ENCODE data around the gene TSHZ2.

DNA sequence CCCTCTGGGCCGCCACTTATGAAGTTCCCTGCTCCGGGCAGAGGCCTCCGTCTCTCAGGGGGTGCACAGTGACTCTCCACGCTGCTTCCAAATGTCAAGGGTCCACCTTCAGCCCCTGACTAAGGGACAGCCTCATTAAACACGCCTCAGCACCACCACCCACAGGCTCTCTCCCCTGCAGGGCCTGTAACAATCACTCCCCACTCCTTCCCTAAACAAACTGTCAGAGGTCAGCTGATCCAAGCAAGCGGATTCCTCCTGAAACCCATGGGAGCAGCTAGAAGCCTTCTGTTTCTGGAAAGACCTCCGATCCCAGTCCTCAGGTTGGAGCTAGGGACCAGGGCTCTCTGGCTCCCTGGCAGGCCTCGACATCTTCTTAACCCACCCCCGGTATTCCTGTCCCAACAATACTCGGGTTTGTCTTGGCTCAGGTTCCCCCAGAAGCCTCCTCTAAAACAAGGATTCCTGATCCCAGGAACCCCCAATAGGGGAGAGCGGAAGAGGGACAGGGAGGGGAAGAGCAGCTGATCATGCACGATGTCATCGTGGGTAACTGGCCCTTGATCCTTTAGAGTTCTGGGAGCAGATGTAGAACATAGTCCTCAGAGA lies 440.5 kb downstream of the TSHZ2 start:
- no peak for TF ChIP-seq POLR2A (IDR thresholded peaks at IDR 0.05)
- TF ChIP-seq, protein P1, sequence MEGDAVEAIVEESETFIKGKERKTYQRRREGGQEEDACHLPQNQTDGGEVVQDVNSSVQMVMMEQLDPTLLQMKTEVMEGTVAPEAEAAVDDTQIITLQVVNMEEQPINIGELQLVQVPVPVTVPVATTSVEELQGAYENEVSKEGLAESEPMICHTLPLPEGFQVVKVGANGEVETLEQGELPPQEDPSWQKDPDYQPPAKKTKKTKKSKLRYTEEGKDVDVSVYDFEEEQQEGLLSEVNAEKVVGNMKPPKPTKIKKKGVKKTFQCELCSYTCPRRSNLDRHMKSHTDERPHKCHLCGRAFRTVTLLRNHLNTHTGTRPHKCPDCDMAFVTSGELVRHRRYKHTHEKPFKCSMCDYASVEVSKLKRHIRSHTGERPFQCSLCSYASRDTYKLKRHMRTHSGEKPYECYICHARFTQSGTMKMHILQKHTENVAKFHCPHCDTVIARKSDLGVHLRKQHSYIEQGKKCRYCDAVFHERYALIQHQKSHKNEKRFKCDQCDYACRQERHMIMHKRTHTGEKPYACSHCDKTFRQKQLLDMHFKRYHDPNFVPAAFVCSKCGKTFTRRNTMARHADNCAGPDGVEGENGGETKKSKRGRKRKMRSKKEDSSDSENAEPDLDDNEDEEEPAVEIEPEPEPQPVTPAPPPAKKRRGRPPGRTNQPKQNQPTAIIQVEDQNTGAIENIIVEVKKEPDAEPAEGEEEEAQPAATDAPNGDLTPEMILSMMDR (IDR thresholded peaks at IDR 0.05 in 4 of 5, conservative IDR thresholded peaks at IDR 0.05 in 1 of 5): no peak
